CD4-positive, alpha-beta T cell (primary cell): ENCODE measurements around the gene ABCB6. TPM values are rescaled to one million over a fixed set of nuclear protein-coding genes. Genes with fewer than 3 reads are reported as not detected.

Source experiments
- ATAC-seq: fragments of 200-7000 bp; cut with Tn5 transposase; one replicate; pipeline ENCODE4 v1.10.0; 2022; ENCODE audit warnings: mild to moderate bottlenecking; ENCODE audit not compliant: poor library complexity
- CTCF ChIA-PET: fragments of 350-600 bp; sonication (Branson Sonifier 250); formaldehyde crosslinking; loops from one replicate; lab custom pipeline; 2021; ENCODE audit warnings: antibody characterized with exemption, inconsistent platforms; lab: Charles Lee
- POLR2A ChIA-PET: fragments of 350-600 bp; sonication (Branson Sonifier 250); formaldehyde crosslinking; loops from one replicate; lab custom pipeline; 2021; ENCODE audit warnings: antibody characterized with exemption, inconsistent platforms; lab: Charles Lee
- DNase-seq, 14 experiments: peaks; one replicate each; pipeline ENCODE4 v3.0.0-alpha.2; 2013 to 2020; ENCODE audit warnings: mixed read lengths in 2 of 14
- H3K27ac ChIP-seq, 2 donors: one replicate each; pipeline versions ENCODE4 v1.5.1 to v1.7.0; 2013; ENCODE audit warnings: low read length in 2 of 2, low read depth in 1 of 2, mild to moderate bottlenecking in 1 of 2
- H3K27me3 ChIP-seq, 2 experiments: 1 replicate in 1 of 2; 2 replicates in 1 of 2; pipeline versions ENCODE4 v1.6.1 to v1.7.0; 2013; ENCODE audit warnings: low read length in 2 of 2, control low read depth in 1 of 2, mild to moderate bottlenecking in 1 of 2, moderate library complexity in 1 of 2; ENCODE audit not compliant: insufficient read depth in 2 of 2, control insufficient read depth in 1 of 2
- H3K36me3 ChIP-seq: one replicate; pipeline ENCODE4 v1.6.1; 2013; ENCODE audit warnings: low read length, control low read depth; ENCODE audit not compliant: insufficient read depth
- H3K4me1 ChIP-seq: one replicate; pipeline ENCODE4 v1.6.1; 2013; ENCODE audit warnings: low read length, control low read depth; ENCODE audit not compliant: insufficient read depth
- H3K4me3 ChIP-seq: one replicate; pipeline ENCODE4 v1.5.1; 2013; ENCODE audit warnings: mild to moderate bottlenecking, low read length, moderate library complexity
- H3K9me3 ChIP-seq, 2 experiments: 1 replicate in 1 of 2; 2 replicates in 1 of 2; pipeline versions ENCODE4 v1.6.1 to v1.7.0; 2013; ENCODE audit warnings: low read length in 2 of 2, mild to moderate bottlenecking in 2 of 2, control low read depth in 1 of 2, moderate library complexity in 1 of 2; ENCODE audit not compliant: control insufficient read depth in 1 of 2, insufficient read depth in 1 of 2
- H3K27ac Mint-ChIP-seq: one replicate; pipeline ENCODE4 v1.8.0; 2020; ENCODE audit warnings: mixed read lengths
- H3K27me3 Mint-ChIP-seq: one replicate; pipeline ENCODE4 v1.8.0; 2021; ENCODE audit warnings: mixed read lengths
- H3K36me3 Mint-ChIP-seq: one replicate; pipeline ENCODE4 v1.8.0; 2021; ENCODE audit warnings: low read depth, mixed read lengths
- H3K4me1 Mint-ChIP-seq: one replicate; pipeline ENCODE4 v1.8.0; 2021; ENCODE audit warnings: low read depth, mixed read lengths
- H3K4me3 Mint-ChIP-seq: one replicate; pipeline ENCODE4 v1.8.0; 2020; ENCODE audit warnings: mild to moderate bottlenecking, mixed read lengths
- H3K9me3 Mint-ChIP-seq: one replicate; pipeline ENCODE4 v1.8.0; 2020; ENCODE audit warnings: mixed read lengths
- CTCF ChIP-seq: fragments of 200-600 bp; IDR thresholded peaks from one replicate; pipeline ENCODE4 v1.8.0; 2022; ENCODE audit warnings: antibody characterized with exemption, mild to moderate bottlenecking
- intact Hi-C, 2 experiments: fragments of 100-400 bp; cut with DNase I in 1 of 2; cut with micrococcal nuclease in 1 of 2; formaldehyde crosslinking; loops; one replicate each; pipeline versions ENCODE4 v1.15.1 to v1.9.0; 2023 to 2025; cut with DNase I, micrococcal nuclease
- total RNA-seq, 174 experiments: library from RNA in 2 of 174; stranded (reverse) in 2 of 174; gene quantifications; one replicate each; pipeline ENCODE4 v1.2.3 and lab custom pipeline; 2021 to 2026

Gene ABCB6
- total RNA-seq, 2 experiments from 2014 or later: 2.6 to 3.1 TPM

DNA sequence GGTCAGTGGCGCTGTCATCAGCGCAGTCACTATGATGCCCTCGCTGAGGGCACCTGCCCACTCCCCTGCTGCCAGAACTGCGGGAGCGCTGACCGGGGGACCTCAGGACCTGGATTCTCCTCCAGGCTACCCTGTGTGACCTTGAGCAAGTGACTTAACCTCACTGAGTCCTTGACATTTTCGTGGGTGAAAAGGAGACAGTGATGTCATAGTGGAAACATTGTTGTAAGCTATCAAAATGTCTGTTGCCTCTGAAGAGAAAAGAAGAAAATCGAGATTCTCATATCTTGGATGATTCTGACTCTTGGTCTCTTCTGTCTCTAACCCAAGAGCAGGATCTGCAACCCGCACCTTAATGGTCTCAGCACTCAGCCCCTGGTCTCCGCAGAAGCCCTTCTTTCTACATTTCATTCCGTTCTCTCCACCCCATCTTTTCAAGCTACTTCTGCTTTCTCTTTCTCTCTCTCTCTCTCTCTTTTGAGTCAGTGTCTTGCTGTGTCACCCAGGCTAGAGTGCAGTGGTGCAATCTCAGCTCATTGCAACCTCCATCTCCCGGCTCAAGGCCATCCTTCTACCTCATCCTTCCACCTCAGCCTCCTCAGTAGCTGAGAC lies 35.9 kb upstream of the ABCB6 start:
- intact Hi-C loops: loop anchor here (1.0 to 10.0 kb wide), 3 partner anchors 25 to 690 kb away; partner anchors contain the start of genes ABCB6 (in 2 of the 2), ANKZF1 (in 1 of the 2), ATG9A (in 1 of the 2) and CNOT9 (in 1 of the 2)
- H3K27ac Mint-ChIP-seq: peak overlapping the region; percentile 96
- peak overlapping the region; percentile 88 for H3K4me3 Mint-ChIP-seq
- H3K27ac ChIP-seq: peak overlapping the region; percentile 61 to 87
- ATAC-seq: peak; percentile 44
- H3K27me3 Mint-ChIP-seq: no peaks in the 10 kb centered on the region
- H3K27me3 ChIP-seq: no peaks in the 10 kb centered on the region
- no peak for TF ChIP-seq CTCF
- no peaks in the 10 kb centered on the region for H3K9me3 ChIP-seq
- H3K4me1 Mint-ChIP-seq: peaks cover 42% of the 10 kb centered on the region
- peaks cover 23% of the 10 kb centered on the region for H3K36me3 ChIP-seq
- POLR2A ChIA-PET: interaction anchor here (0.6 to 10.1 kb wide), 18 partner anchors 9 to 968 kb away, joined by 3 to 202 read pairs (median 14); partner anchors contain the start of genes ABCB6, ANKZF1, ATG9A and CNPPD1
- CTCF ChIA-PET: interaction anchor here (1.0 to 8.4 kb wide), 9 partner anchors 20 to 134 kb away, joined by 3 to 97 read pairs (median 5); partner anchors contain the start of genes ANKZF1, ATG9A, DNAJB2 and DNPEP
- H3K4me1 ChIP-seq: peaks cover 42% of the 10 kb centered on the region
- peak in 10 of 14 experiments; percentile 9 to 78 (median 35) for DNase-seq
- H3K4me3 ChIP-seq: peak overlapping the region; percentile 88
- peaks cover 46% of the 10 kb centered on the region for H3K36me3 Mint-ChIP-seq
- H3K9me3 Mint-ChIP-seq: no peaks in the 10 kb centered on the region

DNA sequence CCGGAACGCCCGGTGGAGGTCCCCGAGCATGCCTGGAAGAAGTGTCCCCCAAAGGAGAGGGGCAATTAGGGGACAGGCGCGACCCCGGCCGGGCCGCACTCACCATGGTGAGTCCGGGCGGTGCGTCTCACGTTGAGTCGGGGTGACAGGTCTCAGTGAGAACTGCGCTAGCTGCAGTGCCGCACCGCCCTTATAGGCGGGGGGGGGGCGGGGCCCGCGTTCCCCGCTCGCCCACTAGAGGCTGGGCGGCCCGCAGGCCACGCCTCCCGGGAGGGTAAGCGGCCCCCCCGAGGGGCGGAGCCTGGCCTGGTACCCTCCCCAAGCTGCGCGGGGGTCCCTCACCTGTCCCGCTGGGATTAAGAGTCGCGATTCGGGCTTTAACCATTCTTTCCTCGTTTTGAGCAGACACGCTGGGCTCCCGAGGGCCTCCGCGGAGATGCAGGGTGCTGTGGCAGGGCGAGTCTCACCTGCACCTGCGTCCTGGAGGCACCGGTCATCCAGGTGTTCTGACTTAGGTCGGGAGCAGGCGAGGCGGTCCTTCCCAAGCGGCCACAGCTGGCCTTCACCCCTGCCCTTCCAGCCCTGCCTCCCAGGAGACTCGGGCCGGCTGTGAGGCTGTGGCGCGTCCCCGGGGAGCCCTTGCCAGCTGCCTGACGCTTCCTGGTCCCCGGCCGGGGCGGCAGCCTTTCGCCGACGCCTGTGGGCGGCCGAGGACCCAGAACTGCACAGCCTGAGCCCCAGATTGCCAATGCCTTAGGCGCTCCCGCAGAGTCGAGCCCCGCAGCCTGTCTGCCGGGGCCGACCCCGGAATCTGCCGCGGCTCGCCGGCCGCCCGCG lies 35.2 kb upstream of the ABCB6 start, which contains the start of gene TUBA4A:
Gene TUBA4A, minus strand, starts transcription at position 166 of the 837 bp plus-strand sequence. Its CDS starts 60 bp downstream, at position 106.
- Histone ChIP-seq H3K9me3 (no peaks in the 10 kb centered on the region), H3K27me3 (no peaks in the 10 kb centered on the region), H3K4me3 (peak within 1 kb of the TSS; percentile 88), H3K27ac (peak within 1 kb of the TSS; percentile 73 to 87), H3K36me3 (peaks cover 31% of the 10 kb centered on the region), H3K4me1 (peaks cover 49% of the 10 kb centered on the region)
- Mint-ChIP-seq H3K27ac (peak within 1 kb of the TSS; percentile 96), H3K27me3 (no peaks in the 10 kb centered on the region), H3K4me3 (peak within 1 kb of the TSS; percentile 88), H3K9me3 (no peaks in the 10 kb centered on the region), H3K36me3 (peaks cover 54% of the 10 kb centered on the region), H3K4me1 (peaks cover 49% of the 10 kb centered on the region)
- peak; percentile 71 for ATAC-seq
- ChIA-PET POLR2A (interaction anchor here (0.7 to 10.1 kb wide), 20 partner anchors 9 to 967 kb away, joined by 3 to 202 read pairs (median 9); partner anchors contain the start of genes ABCB6, ANKZF1, ATG9A and CNPPD1), CTCF (interaction anchor here (1.0 to 8.4 kb wide), 9 partner anchors 20 to 134 kb away, joined by 3 to 97 read pairs (median 5); partner anchors contain the start of genes ANKZF1, ATG9A, DNAJB2 and DNPEP)
- intact Hi-C loops: loop anchor here (1.0 to 10.0 kb wide), 7 partner anchors 9 to 689 kb away; partner anchors contain the start of genes ABCB6 (in 2 of the 2), ANKZF1 (in 1 of the 2), ATG9A (in 1 of the 2) and CNOT9 (in 1 of the 2)
- peak; percentile 83 to 95 (median 90) for DNase-seq
- TF ChIP-seq CTCF: no peak
